Measurements from ENCODE around the gene AMOTL1. TPM values are rescaled to one million over a fixed set of nuclear protein-coding genes. Genes with fewer than 3 reads are reported as not detected.

Gene AMOTL1, protein sequence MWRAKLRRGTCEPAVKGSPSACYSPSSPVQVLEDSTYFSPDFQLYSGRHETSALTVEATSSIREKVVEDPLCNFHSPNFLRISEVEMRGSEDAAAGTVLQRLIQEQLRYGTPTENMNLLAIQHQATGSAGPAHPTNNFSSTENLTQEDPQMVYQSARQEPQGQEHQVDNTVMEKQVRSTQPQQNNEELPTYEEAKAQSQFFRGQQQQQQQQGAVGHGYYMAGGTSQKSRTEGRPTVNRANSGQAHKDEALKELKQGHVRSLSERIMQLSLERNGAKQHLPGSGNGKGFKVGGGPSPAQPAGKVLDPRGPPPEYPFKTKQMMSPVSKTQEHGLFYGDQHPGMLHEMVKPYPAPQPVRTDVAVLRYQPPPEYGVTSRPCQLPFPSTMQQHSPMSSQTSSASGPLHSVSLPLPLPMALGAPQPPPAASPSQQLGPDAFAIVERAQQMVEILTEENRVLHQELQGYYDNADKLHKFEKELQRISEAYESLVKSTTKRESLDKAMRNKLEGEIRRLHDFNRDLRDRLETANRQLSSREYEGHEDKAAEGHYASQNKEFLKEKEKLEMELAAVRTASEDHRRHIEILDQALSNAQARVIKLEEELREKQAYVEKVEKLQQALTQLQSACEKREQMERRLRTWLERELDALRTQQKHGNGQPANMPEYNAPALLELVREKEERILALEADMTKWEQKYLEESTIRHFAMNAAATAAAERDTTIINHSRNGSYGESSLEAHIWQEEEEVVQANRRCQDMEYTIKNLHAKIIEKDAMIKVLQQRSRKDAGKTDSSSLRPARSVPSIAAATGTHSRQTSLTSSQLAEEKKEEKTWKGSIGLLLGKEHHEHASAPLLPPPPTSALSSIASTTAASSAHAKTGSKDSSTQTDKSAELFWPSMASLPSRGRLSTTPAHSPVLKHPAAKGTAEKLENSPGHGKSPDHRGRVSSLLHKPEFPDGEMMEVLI
- 9.1 to 11.7 TPM (median 10.8 TPM) in 5 replicates for total RNA-seq (2022; extraction: Qiagen RNA extraction; ENCODE audit: low read depth)

GRCh38 chr11:94767701-94768601, at the start of gene AMOTL1:
Gene AMOTL1, plus strand, starts transcription at chr11:94768356. Its CDS starts 156 bp downstream, at chr11:94768512.

Other genes with a start within 250 kb of the AMOTL1 start
- gene FUT4, start 224.4 kb upstream of the AMOTL1 start, total RNA-seq (2022; extraction: Qiagen RNA extraction; ENCODE audit: low read depth) = 2.3 to 2.9 TPM (median 2.7 TPM) in 5 replicates
- gene PIWIL4, start 201.0 kb upstream of the AMOTL1 start, total RNA-seq (2022; extraction: Qiagen RNA extraction; ENCODE audit: low read depth) = 0.15 to 0.44 TPM (median 0.21 TPM) in 4 of 5 replicates, not detected in the other
- 29.3 to 35.1 TPM (median 29.7 TPM) in 5 replicates for gene CWC15, start 205.2 kb downstream of the AMOTL1 start, total RNA-seq (2022; extraction: Qiagen RNA extraction; ENCODE audit: low read depth)
- 0.40 to 0.70 TPM (median 0.47 TPM) in 5 replicates for gene KDM4D, start 205.4 kb downstream of the AMOTL1 start, total RNA-seq (2022; extraction: Qiagen RNA extraction; ENCODE audit: low read depth)